GM19452 (cell line): ENCODE data around the gene DMC1.

Experiments
- ATAC-seq: cut with Tn5 transposase; IDR thresholded peaks from one replicate; pipeline ENCODE4 v1.9.1; 2021; ENCODE audit not compliant: unreplicated experiment

DMC1 gene

DNA sequence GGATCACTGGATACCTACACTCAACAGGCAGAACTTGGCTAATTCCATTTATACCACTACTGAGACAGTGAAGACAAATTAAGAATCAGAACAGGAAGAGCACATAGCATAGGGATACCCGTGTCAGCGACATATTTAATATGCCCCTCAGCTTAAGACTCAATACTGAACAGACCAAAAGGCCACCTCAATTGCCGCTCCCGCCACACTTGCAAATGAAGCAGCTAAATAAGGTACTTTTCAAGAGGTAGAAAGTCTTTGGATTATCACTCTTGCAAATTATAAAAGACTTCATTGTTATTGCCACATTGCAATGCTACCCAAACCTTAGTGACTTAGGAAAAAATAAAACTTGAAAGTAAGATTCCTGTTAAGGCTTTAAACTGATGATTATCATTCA, 67.0 kb downstream of the DMC1 start:
- ATAC-seq = no peak

DNA sequence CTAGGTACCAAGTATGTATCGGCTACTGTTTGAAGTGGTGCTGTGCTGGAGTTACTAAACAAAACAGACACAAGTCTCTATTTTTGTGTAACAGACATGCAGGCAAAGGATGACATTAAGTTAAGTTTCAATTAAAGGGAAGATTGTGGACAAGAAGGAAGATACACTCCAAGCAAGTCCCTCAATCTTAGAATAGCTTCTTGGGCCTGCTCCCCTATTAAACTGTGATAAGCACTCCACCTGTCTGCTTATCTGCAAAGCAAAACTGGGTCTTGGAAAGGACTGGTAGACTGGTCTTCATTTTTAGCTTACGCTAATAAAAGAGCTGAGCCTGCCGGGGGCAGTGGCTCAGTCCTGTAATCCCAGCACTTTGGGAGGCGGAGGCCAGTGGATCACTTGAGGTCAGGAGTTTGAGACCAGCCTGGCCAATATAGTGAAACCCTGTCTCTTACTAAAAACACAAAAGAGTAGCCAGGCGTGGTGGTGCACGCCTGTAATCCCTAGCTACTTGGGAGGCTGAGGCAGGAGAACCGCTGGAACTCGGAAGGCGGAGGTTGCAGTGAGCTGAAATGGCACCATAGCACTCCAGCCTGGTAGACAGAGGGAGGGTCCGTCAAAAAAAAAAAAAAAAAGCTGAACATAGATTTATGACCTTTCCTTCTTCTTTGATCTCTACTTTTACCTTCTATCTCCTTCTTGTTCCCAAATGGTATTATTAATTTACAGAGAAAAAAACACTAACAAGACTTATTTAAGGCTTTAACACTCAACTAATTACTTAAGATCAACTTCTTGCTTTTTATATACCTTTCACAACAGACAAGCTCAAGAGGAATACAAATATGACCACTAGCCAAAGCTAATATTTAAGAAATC, 67.9 kb downstream of the DMC1 start:
- no peak for ATAC-seq

GRCh38 chr22:38497869-38498268, 72.1 kb downstream of the DMC1 start:
- no peak for ATAC-seq

DNA sequence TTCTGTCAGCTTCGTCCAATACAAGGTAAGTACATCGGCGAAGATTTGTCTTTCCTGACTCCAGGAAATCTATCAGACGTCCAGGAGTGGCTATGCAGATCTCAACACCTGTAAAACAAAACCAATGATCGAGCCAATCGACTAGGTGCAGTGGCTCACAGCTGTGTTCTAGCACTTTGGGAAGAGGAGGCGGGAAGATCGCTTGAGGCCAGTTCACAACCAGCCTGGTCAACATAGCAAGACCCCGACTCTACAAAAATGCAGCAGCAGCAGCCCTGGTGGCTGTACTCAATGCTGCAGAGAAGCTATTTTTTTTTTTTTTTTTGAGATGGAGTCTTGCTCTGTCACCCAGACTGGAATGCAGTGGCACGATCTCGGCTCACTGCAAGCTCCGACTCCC, 75.0 kb downstream of the DMC1 start:
- ATAC-seq = no peak

DNA sequence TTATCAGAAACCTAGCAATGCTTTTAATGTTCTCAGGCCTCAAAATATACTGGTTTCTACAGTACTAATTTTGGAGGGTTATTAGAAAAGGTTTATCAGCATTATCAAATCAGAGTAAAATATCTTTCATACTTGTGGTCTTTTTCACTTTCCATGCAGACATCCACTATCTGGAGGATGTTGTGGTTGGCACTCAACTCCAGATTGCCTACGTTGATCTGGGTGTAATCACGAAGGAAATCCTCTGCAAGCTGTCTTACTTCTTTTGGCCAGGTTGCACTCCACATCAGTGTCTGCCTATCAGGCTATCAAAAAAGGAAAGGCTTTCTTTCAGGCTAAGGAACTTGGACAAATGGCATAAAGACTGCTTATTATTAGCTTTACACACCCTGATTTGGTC, 75.5 kb downstream of the DMC1 start:
- ATAC-seq = no peak

DNA sequence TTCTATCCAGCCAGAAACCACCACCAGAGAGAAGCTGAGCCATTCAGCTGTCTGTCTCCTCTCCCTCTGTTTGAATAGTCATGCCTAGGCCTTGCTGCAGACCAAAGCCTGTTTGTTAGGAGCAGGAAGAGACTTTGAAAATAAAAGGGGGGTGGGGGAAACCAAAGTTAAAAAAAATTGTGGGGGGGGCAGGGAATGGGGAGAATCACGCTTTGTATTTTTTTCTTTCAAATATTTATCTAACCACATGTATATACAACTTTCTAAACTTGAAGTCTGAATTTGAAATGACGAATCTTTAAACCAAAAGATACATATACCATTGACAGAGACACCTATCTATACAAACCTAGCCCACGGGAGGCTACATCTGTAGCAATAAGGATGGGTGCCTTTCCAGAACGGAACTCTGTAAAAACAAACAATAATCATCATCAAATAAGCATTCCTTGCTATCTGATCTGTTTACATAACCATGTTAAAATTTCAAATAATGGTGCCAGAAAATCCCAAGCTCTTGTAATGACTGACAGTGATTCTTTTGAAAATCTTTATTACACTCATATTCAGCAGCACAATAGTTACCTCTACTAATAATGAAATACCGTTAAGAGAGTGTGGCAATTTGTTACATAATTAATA, 78.2 kb downstream of the DMC1 start:
- ATAC-seq = no peak

GRCh38 chr22:38490915-38491314, 79.1 kb downstream of the DMC1 start:
- ATAC-seq = no peak

GRCh38 chr22:38490475-38490874, 79.5 kb downstream of the DMC1 start:
- ATAC-seq = no peak

GRCh38 chr22:38489561-38490145, 80.3 kb downstream of the DMC1 start:
- ATAC-seq = no peak

- no peak for ATAC-seq
These were observed 80.8 kb downstream of the DMC1 start for GRCh38 chr22:38489142-38489541.

DNA sequence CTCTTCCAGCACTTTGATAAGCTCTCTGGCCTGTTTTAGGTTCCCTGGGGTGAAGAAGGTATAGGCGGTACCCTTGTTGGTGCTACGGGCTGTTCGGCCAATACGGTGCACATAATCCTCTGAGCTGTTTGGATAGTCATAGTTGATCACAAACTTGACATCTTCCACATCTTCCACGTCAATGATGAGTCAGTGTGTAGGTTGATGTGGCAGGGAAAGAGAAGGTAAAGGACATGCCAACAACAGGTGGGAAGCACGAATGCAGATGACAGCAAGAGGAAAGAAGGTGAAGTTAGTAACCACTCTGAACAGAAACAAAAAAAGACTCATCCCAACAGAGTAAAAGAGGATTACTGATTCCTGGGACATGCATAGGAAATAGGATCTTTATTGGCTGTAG, 82.0 kb downstream of the DMC1 start:
- ATAC-seq = no peak

DNA sequence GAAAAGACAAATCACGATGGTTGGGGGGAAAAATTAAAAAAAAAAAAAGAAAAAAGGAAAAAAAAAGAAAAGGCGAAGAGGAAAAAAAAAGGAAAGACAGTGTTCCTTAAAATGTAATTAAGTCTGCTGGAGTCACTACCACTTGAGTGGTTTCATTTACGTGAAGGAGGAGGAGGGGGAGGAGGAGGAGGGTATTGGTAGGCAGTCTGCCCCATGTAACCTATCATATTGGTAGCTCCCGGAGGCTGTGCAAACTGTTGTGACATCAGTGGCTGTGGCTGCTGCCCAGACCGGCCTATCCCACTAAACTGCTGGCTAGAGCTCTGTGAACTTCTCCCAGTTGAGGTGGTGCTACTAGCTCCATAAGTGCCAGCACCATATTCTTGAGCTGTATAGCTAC, 84.2 kb downstream of the DMC1 start:
- no peak for ATAC-seq

- ATAC-seq = no peak
These were observed 85.7 kb downstream of the DMC1 start for GRCh38 chr22:38484244-38484643.

- ATAC-seq = no peak
These were observed 87.2 kb downstream of the DMC1 start for GRCh38 chr22:38482662-38483308.

GRCh38 chr22:38481871-38482332, 88.1 kb downstream of the DMC1 start:
- no peak for ATAC-seq

GRCh38 chr22:38481162-38481870, 88.7 kb downstream of the DMC1 start:
- ATAC-seq = no peak

DNA sequence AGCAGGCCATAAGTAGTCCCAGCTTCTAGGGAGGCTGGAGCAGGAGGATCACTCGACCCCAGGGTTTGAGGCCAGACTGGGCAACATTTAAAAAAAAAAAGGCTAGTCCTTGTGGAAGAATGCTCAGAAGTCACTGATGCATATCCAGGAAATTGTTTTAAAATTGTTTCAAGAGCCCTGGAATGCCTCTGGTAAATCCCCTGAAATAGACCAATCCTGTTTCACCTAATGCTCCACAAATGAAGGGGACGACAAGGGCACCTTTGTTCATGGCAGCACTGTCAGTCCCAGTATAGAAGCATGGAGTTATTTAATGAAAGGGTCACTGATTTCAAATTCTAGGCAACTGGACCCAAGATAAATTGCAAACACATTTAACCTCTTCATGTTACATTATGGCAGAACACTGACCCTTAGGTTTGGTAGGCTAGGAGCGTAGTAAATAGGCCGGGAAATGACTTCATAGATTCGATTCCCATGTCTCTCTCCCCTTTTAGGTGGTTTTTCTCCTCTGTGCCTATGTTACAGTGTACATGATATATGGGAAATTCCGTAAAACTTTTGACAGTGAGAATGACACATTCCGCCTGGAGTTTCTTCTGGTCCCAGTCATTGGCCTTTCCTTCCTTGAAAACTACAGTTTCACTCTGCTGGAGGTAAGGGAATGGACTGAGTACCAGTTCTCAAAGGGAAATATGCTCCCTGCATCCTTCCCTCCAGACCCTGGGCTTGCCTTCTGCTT, 90.7 kb downstream of the DMC1 start:
- ATAC-seq = no peak

DNA sequence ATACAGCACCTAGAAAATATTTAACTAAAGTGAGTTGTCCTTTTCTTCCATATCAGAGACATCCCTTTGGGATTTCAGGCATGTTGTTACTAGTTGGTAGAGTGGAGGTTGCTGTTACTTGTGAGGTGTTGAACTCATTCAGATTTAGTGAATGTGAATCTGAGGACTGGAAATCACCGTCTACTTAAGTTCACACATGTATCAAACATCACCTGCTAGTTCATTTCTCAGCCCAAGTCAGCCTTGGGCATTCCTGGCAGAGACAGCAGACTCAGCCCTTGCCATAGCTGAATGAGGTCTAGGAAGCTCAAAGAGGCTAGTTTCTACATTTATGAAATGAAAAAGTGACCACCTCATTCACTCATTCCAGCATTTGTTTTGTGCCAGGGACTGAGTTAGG, 92.4 kb downstream of the DMC1 start:
- no peak for ATAC-seq

- ATAC-seq = no peak
These were observed 95.9 kb downstream of the DMC1 start for GRCh38 chr22:38474003-38474607.

- no peak for ATAC-seq
These were observed 98.7 kb downstream of the DMC1 start for GRCh38 chr22:38471237-38471636.
